ENCODE measurements around the gene MR1. TPM values are rescaled to one million over a fixed set of nuclear protein-coding genes. Genes with fewer than 3 reads are reported as not detected.

Gene MR1
- total and polyA plus RNA-seq, 3 experiments from 2014 or later: 13.8 to 37.7 (median 16.4) TPM

GRCh38 chr1:181061487-181061886 is 27.7 kb downstream of the MR1 start:
- Histone ChIP-seq H3K27me3 (ENCODE audit: insufficient read depth, low read length, poor library complexity, severe bottlenecking) (no peaks in the 10 kb centered on the region), H3K36me3 (ENCODE audit: insufficient read depth, low read length) (no peaks in the 10 kb centered on the region), H3K9me3 (ENCODE audit: low read length) (peaks cover 4% of the 10 kb centered on the region), H3K27ac (ENCODE audit: low read depth, low read length) (no peak overlapping the region), H3K4me3 (ENCODE audit: low read length) (no peak overlapping the region), H3K4me1 (ENCODE audit: insufficient read depth, low read length) (peaks cover 8% of the 10 kb centered on the region)
- H3K4me1 Mint-ChIP-seq: peaks cover 23 to 30% (median 27%) of the 10 kb centered on the region in 3 donors
- peak overlapping the region in 6 of 7 donors; percentile 40 to 88 (median 78) for H3K4me3 Mint-ChIP-seq
- peaks cover 16 to 32% (median 26%) of the 10 kb centered on the region in 3 donors for H3K36me3 Mint-ChIP-seq
- CTCF ChIA-PET: interaction anchor here (1.2 to 4.5 kb wide), 4 partner anchors 9 to 81 kb away, joined by 3 to 21 read pairs (median 8); no protein-coding TSS in a partner anchor
- peaks cover 0 to 9% (median 6%) of the 10 kb centered on the region in 5 donors for H3K9me3 Mint-ChIP-seq
- H3K27me3 Mint-ChIP-seq: peaks cover 0 to 3% of the 10 kb centered on the region in 2 donors
- H3K27ac Mint-ChIP-seq: peak overlapping the region in 7 of 8 donors; percentile 75 to 99 (median 92)
- POLR2A ChIA-PET: interaction anchor here (0.6 kb wide), 1 partner anchor 1766 kb away, joined by 5 read pairs; no protein-coding TSS in a partner anchor
- DNase-seq: no peak

GRCh38 chr1:181061891-181062835 is 28.4 kb downstream of the MR1 start:
- Histone ChIP-seq H3K36me3 (ENCODE audit: insufficient read depth, low read length) (no peaks in the 10 kb centered on the region), H3K4me1 (ENCODE audit: insufficient read depth, low read length) (peaks cover 8% of the 10 kb centered on the region), H3K9me3 (ENCODE audit: low read length) (peaks cover 4% of the 10 kb centered on the region), H3K27me3 (ENCODE audit: insufficient read depth, low read length, poor library complexity, severe bottlenecking) (no peaks in the 10 kb centered on the region), H3K4me3 (ENCODE audit: low read length) (peak overlapping the region; percentile 19), H3K27ac (ENCODE audit: low read depth, low read length) (peak overlapping the region; percentile 14)
- Mint-ChIP-seq H3K4me3 (peak overlapping the region; percentile 40 to 88 (median 80)), H3K4me1 (peaks cover 22 to 29% (median 27%) of the 10 kb centered on the region in 3 donors), H3K36me3 (peaks cover 15 to 27% (median 24%) of the 10 kb centered on the region in 3 donors), H3K9me3 (peaks cover 0 to 9% (median 6%) of the 10 kb centered on the region in 5 donors), H3K27me3 (peaks cover 0 to 3% of the 10 kb centered on the region in 2 donors), H3K27ac (peak overlapping the region; percentile 75 to 99 (median 91))
- CTCF ChIA-PET: interaction anchor here (1.0 to 4.5 kb wide), 6 partner anchors 10 to 108 kb away, joined by 3 to 21 read pairs (median 4); no protein-coding TSS in a partner anchor
- POLR2A ChIA-PET: interaction anchor here (0.6 to 1.2 kb wide), 5 partner anchors 27 to 1766 kb away, joined by 3 to 7 read pairs (median 5); partner anchors contain the start of gene IER5
- DNase-seq: peak in 3 of 5 donors; percentile 9 to 53 (median 13)

GRCh38 chr1:181062836-181063428 is 29.1 kb downstream of the MR1 start:
- peaks cover 0 to 3% of the 10 kb centered on the region in 2 donors for H3K27me3 Mint-ChIP-seq
- POLR2A ChIA-PET: interaction anchor here (0.8 to 1.2 kb wide), 4 partner anchors 26 to 42 kb away, joined by 3 to 7 read pairs (median 4); partner anchors contain the start of gene IER5

GRCh38 chr1:181064011-181064623 is 30.3 kb downstream of the MR1 start:
- H3K27ac Mint-ChIP-seq: peak overlapping the region in 4 of 8 donors; percentile 35 to 87 (median 63)
- H3K27me3 ChIP-seq (ENCODE audit: insufficient read depth, low read length, poor library complexity, severe bottlenecking): no peaks in the 10 kb centered on the region
- peaks cover 10 to 13% (median 10%) of the 10 kb centered on the region in 3 donors for H3K36me3 Mint-ChIP-seq
- peak overlapping the region in 2 of 7 donors; percentile 29 to 55 for H3K4me3 Mint-ChIP-seq
- peaks cover 8% of the 10 kb centered on the region for H3K4me1 ChIP-seq (ENCODE audit: insufficient read depth, low read length)
- CTCF ChIA-PET: interaction anchor here (3.5 to 4.5 kb wide), 2 partner anchors 26 to 79 kb away, joined by 13 to 21 read pairs; no protein-coding TSS in a partner anchor
- no peak for DNase-seq
- no peak overlapping the region for H3K27ac ChIP-seq (ENCODE audit: low read depth, low read length)
- H3K4me1 Mint-ChIP-seq: peaks cover 21 to 28% (median 23%) of the 10 kb centered on the region in 3 donors
- H3K9me3 Mint-ChIP-seq: peaks cover 0 to 6% (median 6%) of the 10 kb centered on the region in 5 donors
- POLR2A ChIA-PET: interaction anchor here (0.6 kb wide), 1 partner anchor 12 kb away, joined by 3 read pairs; no protein-coding TSS in a partner anchor
- no peak overlapping the region for H3K4me3 ChIP-seq (ENCODE audit: low read length)
- peaks cover 2 to 3% of the 10 kb centered on the region in 2 donors for H3K27me3 Mint-ChIP-seq
- H3K9me3 ChIP-seq (ENCODE audit: low read length): peaks cover 4% of the 10 kb centered on the region
- H3K36me3 ChIP-seq (ENCODE audit: insufficient read depth, low read length): no peaks in the 10 kb centered on the region

More at GRCh38 chr1:181062836-181063428, 29.1 kb downstream of the MR1 start:
- no peaks in the 10 kb centered on the region for H3K36me3 ChIP-seq (ENCODE audit: insufficient read depth, low read length)
- H3K4me1 Mint-ChIP-seq: peaks cover 22 to 28% (median 27%) of the 10 kb centered on the region in 3 donors
- peaks cover 12 to 24% (median 21%) of the 10 kb centered on the region in 3 donors for H3K36me3 Mint-ChIP-seq
- no peak overlapping the region for H3K4me3 ChIP-seq (ENCODE audit: low read length)
- no peak overlapping the region for H3K27ac ChIP-seq (ENCODE audit: low read depth, low read length)
- CTCF ChIA-PET: interaction anchor here (1.0 to 4.5 kb wide), 6 partner anchors 9 to 107 kb away, joined by 3 to 21 read pairs (median 4); no protein-coding TSS in a partner anchor
- DNase-seq: peak in 4 of 5 donors; percentile 2 to 50 (median 23)
- peaks cover 4% of the 10 kb centered on the region for H3K9me3 ChIP-seq (ENCODE audit: low read length)
- H3K27ac Mint-ChIP-seq: peak overlapping the region; percentile 75 to 99 (median 91)
- H3K4me3 Mint-ChIP-seq: peak overlapping the region; percentile 40 to 88 (median 80)
- H3K9me3 Mint-ChIP-seq: peaks cover 0 to 9% (median 6%) of the 10 kb centered on the region in 5 donors
- H3K27me3 ChIP-seq (ENCODE audit: insufficient read depth, low read length, poor library complexity, severe bottlenecking): no peaks in the 10 kb centered on the region
- peaks cover 8% of the 10 kb centered on the region for H3K4me1 ChIP-seq (ENCODE audit: insufficient read depth, low read length)

- CTCF ChIA-PET: interaction anchor here (3.5 to 4.5 kb wide), 2 partner anchors 26 to 78 kb away, joined by 13 to 21 read pairs; no protein-coding TSS in a partner anchor
- H3K9me3 Mint-ChIP-seq: peaks cover 0 to under 1% (median under 1%) of the 10 kb centered on the region in 5 donors
- DNase-seq: no peak
- H3K36me3 ChIP-seq (ENCODE audit: insufficient read depth, low read length): no peaks in the 10 kb centered on the region
- peaks cover 4 to 7% (median 4%) of the 10 kb centered on the region in 3 donors for H3K36me3 Mint-ChIP-seq
- H3K27me3 Mint-ChIP-seq: peaks cover 2 to 3% of the 10 kb centered on the region in 2 donors
- peak overlapping the region in 1 of 7 donors; percentile 3 for H3K4me3 Mint-ChIP-seq
- no peaks in the 10 kb centered on the region for H3K27me3 ChIP-seq (ENCODE audit: insufficient read depth, low read length, poor library complexity, severe bottlenecking)
- POLR2A ChIA-PET: no interaction called here
- peaks cover under 1% of the 10 kb centered on the region for H3K9me3 ChIP-seq (ENCODE audit: low read length)
- no peak overlapping the region for H3K4me3 ChIP-seq (ENCODE audit: low read length)
- H3K27ac ChIP-seq (ENCODE audit: low read depth, low read length): no peak overlapping the region
- no peak overlapping the region for H3K27ac Mint-ChIP-seq
- H3K4me1 ChIP-seq (ENCODE audit: insufficient read depth, low read length): peaks cover 8% of the 10 kb centered on the region
- H3K4me1 Mint-ChIP-seq: peaks cover 21 to 28% (median 23%) of the 10 kb centered on the region in 3 donors
These were observed 30.9 kb downstream of the MR1 start for GRCh38 chr1:181064702-181065101.

GRCh38 chr1:181073638-181074037 is 39.9 kb downstream of the MR1 start:
- Histone ChIP-seq H3K36me3 (ENCODE audit: insufficient read depth, low read length) (no peaks in the 10 kb centered on the region), H3K27ac (ENCODE audit: low read depth, low read length) (no peak overlapping the region), H3K4me3 (ENCODE audit: low read length) (no peak overlapping the region), H3K27me3 (ENCODE audit: insufficient read depth, low read length, poor library complexity, severe bottlenecking) (no peaks in the 10 kb centered on the region), H3K4me1 (ENCODE audit: insufficient read depth, low read length) (no peaks in the 10 kb centered on the region), H3K9me3 (ENCODE audit: low read length) (no peaks in the 10 kb centered on the region)
- H3K36me3 Mint-ChIP-seq: peaks cover 0 to 3% (median 0%) of the 10 kb centered on the region in 3 donors
- no peak overlapping the region for H3K4me3 Mint-ChIP-seq
- ChIA-PET CTCF (interaction anchor here (1.3 to 1.9 kb wide), 2 partner anchors 15 to 69 kb away, joined by 4 to 8 read pairs; no protein-coding TSS in a partner anchor), POLR2A (no interaction called here)
- peaks cover 25 to 35% of the 10 kb centered on the region in 2 donors for H3K27me3 Mint-ChIP-seq
- H3K9me3 Mint-ChIP-seq: no peaks in the 10 kb centered on the region
- H3K27ac Mint-ChIP-seq: no peak overlapping the region
- no peaks in the 10 kb centered on the region for H3K4me1 Mint-ChIP-seq
- DNase-seq: no peak

Data from CD8-positive, alpha-beta memory T cell (primary cell).